ENCODE results near the gene GYS2. TPM values are rescaled to one million over a fixed set of nuclear protein-coding genes. Genes with fewer than 3 reads are reported as not detected.

GYS2 gene
- total and polyA plus RNA-seq, 9 of the 15 experiments (the other 6 are each of a cell fraction or from before 2014, with no cell fraction given): not detected

GRCh38 chr12:21607701-21608100 lies 3.1 kb upstream of the GYS2 start (continued):
- TF ChIP-seq MEF2D (tag; conservative IDR thresholded peaks at IDR 0.05; ENCODE audit: low read depth) (no peak), ARID3A (IDR thresholded peaks at IDR 0.05; ENCODE audit: borderline replicate concordance, low read depth, low read length) (no peak), MXI1 (IDR thresholded peaks at IDR 0.05; ENCODE audit: low read depth, low read length) (no peak), KDM1A (IDR thresholded peaks at IDR 0.05) (no peak), SETDB1 (IDR thresholded peaks at IDR 0.05; ENCODE audit: low read length) (no peak), FOXA3 (CRISPR knock-in tag; conservative IDR thresholded peaks at IDR 0.05 in 1 of 2, IDR thresholded peaks at IDR 0.05 in 1 of 2) (no peak), NFIC (IDR thresholded peaks at IDR 0.05) (no peak)

DNA sequence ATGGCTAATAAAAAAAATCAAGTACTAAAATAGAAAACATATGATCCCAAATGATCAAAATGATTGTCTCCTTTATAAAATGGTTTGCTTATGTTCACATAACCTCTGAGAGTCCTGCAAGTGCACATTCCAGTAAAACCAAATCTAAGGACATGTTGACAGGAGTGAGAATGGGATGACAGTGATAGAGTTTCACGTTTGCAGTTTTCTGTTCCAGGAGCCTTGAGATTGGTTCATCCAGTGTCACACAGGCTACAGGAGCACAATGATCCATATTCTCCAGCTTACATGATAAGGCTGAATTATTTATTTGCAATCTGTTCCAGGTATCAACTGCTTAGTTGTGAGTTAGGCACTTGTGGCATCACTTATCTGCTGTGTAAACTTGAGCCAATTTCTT lies 1.5 kb upstream of the GYS2 start:
- Histone ChIP-seq H3K9ac (ENCODE audit: insufficient read depth in 1 of 2, low read depth in 2 of 2, low read length in 2 of 2) (no peak overlapping the region), H3K27me3 (ENCODE audit: control insufficient read depth in 2 of 2, insufficient read depth in 2 of 2, low read length in 2 of 2) (no peaks in the 10 kb centered on the region), H2AFZ (ENCODE audit: low read depth, low read length) (no peak overlapping the region), H4K20me1 (replicated peaks; ENCODE audit: control insufficient read depth, insufficient read depth, low read length) (no peaks in the 10 kb centered on the region), H3K4me2 (ENCODE audit: insufficient read depth, low read length) (no peak overlapping the region), H3K4me3 (no peak overlapping the region), H3K36me3 (ENCODE audit: control insufficient read depth, insufficient read depth, low read length) (no peaks in the 10 kb centered on the region), H3K9me3 (replicated peaks; ENCODE audit: control insufficient read depth, insufficient read depth, low read depth, low read length) (no peaks in the 10 kb centered on the region), H3K79me2 (ENCODE audit: control insufficient read depth, insufficient read depth, low read length) (no peaks in the 10 kb centered on the region), H3K27ac (ENCODE audit: extremely low read depth, low read depth, low read length) (no peak overlapping the region), H3K9me1 (ENCODE audit: control insufficient read depth, insufficient read depth, low read length) (no peaks in the 10 kb centered on the region), H3K4me1 (replicated peaks in 1 of 2; ENCODE audit: control insufficient read depth in 2 of 2, insufficient read depth in 2 of 2, low read length in 2 of 2) (no peaks in the 10 kb centered on the region)
- 0% methylated on average over 1 of the region's 1 CpG for WGBS (ENCODE audit: insufficient coverage, low coverage, missing lambda C conversion rate)
- intact Hi-C loops (cut with micrococcal nuclease) (loop anchor here (2.0 kb wide), 1 partner anchor 75 kb away; no protein-coding TSS in a partner anchor), in situ Hi-C loops (cut with MboI) (no loop called here)
- FAIRE-seq (no peak), ATAC-seq (no peak), DNase-seq (ENCODE audit: extremely low read depth in 1 of 4, low spot score in 3 of 4) (no peak)
- no TSS peak for BruUV-seq (replicated peaks)
- TF ChIP-seq, protein P1, sequence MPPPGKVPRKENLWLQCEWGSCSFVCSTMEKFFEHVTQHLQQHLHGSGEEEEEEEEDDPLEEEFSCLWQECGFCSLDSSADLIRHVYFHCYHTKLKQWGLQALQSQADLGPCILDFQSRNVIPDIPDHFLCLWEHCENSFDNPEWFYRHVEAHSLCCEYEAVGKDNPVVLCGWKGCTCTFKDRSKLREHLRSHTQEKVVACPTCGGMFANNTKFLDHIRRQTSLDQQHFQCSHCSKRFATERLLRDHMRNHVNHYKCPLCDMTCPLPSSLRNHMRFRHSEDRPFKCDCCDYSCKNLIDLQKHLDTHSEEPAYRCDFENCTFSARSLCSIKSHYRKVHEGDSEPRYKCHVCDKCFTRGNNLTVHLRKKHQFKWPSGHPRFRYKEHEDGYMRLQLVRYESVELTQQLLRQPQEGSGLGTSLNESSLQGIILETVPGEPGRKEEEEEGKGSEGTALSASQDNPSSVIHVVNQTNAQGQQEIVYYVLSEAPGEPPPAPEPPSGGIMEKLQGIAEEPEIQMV (tag; conservative IDR thresholded peaks at IDR 0.05; ENCODE audit: low read depth): no peak
- TF ChIP-seq ZNF57 (CRISPR knock-in tag; IDR thresholded peaks at IDR 0.05): no peak
- TF ChIP-seq TAF1 (IDR thresholded peaks at IDR 0.05; ENCODE audit: control insufficient read depth, extremely low read depth, insufficient read depth, low read length, severe bottlenecking): no peak
- no peak for TF ChIP-seq ZNF23 (CRISPR knock-in tag; IDR thresholded peaks at IDR 0.05)
- no peak for TF ChIP-seq EWSR1 (IDR thresholded peaks at IDR 0.05; ENCODE audit: borderline replicate concordance, low read depth, partially characterized antibody)
- TF ChIP-seq GTF2A2 (tag; IDR thresholded peaks at IDR 0.05): no peak
- ChIA-PET CTCF (ENCODE audit: low intra/inter-chr PET ratio) (no interaction called here), POLR2A (no interaction called here)

All from K562 (cell line).